Activated T-helper 1 cell treated with anti-CD3 and anti-CD28 coated beads, Interleukin-12 subunit alpha, Interleukin-12 subunit beta, Interleukin-2, Interleukin-4 antibody, amounts not matched to agents 30 ng/mL and 10 ng/mL and 1 ng/mL, durations not matched to agents 14 hours and 24 hours and 36 hours (primary cell): Measurements from ENCODE around the gene PROB1. TPM values are rescaled to one million over a fixed set of nuclear protein-coding genes. Genes with fewer than 3 reads are reported as not detected.
"Not testable (repeated sequence)": the region's sequence is repeated elsewhere in the genome, so short reads cannot be mapped to it uniquely, and the experiment has no call there.

Experiments used
- DNase-seq: peaks from one replicate; pipeline ENCODE4 v3.0.0; 2021; ENCODE audit warnings: low spot score
- H3K27ac Mint-ChIP-seq: one replicate; pipeline ENCODE4 v1.8.0; 2021; ENCODE audit warnings: mild to moderate bottlenecking, mixed read lengths
- H3K27me3 Mint-ChIP-seq: one replicate; pipeline ENCODE4 v1.8.0; 2022; ENCODE audit warnings: mild to moderate bottlenecking, moderate library complexity, mixed read lengths; ENCODE audit not compliant: insufficient read depth
- H3K36me3 Mint-ChIP-seq: one replicate; pipeline ENCODE4 v1.8.0; 2021; ENCODE audit warnings: low read depth, mixed read lengths
- H3K4me1 Mint-ChIP-seq: one replicate; pipeline ENCODE4 v1.8.0; 2021; ENCODE audit warnings: low read depth, mixed read lengths
- H3K4me3 Mint-ChIP-seq: one replicate; pipeline ENCODE4 v1.8.0; 2021; ENCODE audit warnings: mild to moderate bottlenecking, moderate library complexity, mixed read lengths
- H3K9me3 Mint-ChIP-seq: one replicate; pipeline ENCODE4 v1.8.0; 2021; ENCODE audit warnings: mixed read lengths
- intact Hi-C: fragments of 100-400 bp; cut with micrococcal nuclease; formaldehyde crosslinking; loops from one replicate; pipeline ENCODE4 v1.15.1; 2024
- total RNA-seq: library from RNA; stranded (reverse); gene quantifications from 2 replicates; pipeline ENCODE4 v1.2.3, GENCODE V29; 2022

PROB1 gene
- total RNA-seq, 1 donor from 2014 or later: 9.3 TPM

- DNase-seq: no peak
- Mint-ChIP-seq H3K4me3 (peak overlapping the region; percentile 77), H3K4me1 (peaks cover 82% of the 10 kb centered on the region), H3K9me3 (no peaks in the 10 kb centered on the region), H3K36me3 (peaks cover 10% of the 10 kb centered on the region), H3K27ac (peak overlapping the region; percentile 66), H3K27me3 (no peaks in the 10 kb centered on the region)
- intact Hi-C loops: no loop called here
Observed at GRCh38 chr5:139387611-139388197, 7.2 kb downstream of the PROB1 start.

GRCh38 chr5:139386956-139387355, 7.9 kb downstream of the PROB1 start:
- H3K4me3 Mint-ChIP-seq, DNase-seq, intact Hi-C loops, H3K27me3 Mint-ChIP-seq, H3K9me3 Mint-ChIP-seq: not testable (repeated sequence)
- H3K27ac Mint-ChIP-seq: peak overlapping the region; percentile 67
- H3K36me3 Mint-ChIP-seq: peaks cover 10% of the 10 kb centered on the region
- H3K4me1 Mint-ChIP-seq: peaks cover 82% of the 10 kb centered on the region

- peaks cover 73% of the 10 kb centered on the region for H3K4me1 Mint-ChIP-seq
- no peaks in the 10 kb centered on the region for H3K27me3 Mint-ChIP-seq
- H3K36me3 Mint-ChIP-seq: peaks cover 6% of the 10 kb centered on the region
- no peak overlapping the region for H3K4me3 Mint-ChIP-seq
- H3K27ac Mint-ChIP-seq: peak overlapping the region; percentile 86
- H3K9me3 Mint-ChIP-seq: no peaks in the 10 kb centered on the region
- DNase-seq: no peak
- intact Hi-C loops: no loop called here
Observed at GRCh38 chr5:139386050-139386438, 8.9 kb downstream of the PROB1 start.

- peaks cover 6% of the 10 kb centered on the region for H3K36me3 Mint-ChIP-seq
- H3K9me3 Mint-ChIP-seq: no peaks in the 10 kb centered on the region
- peaks cover 66% of the 10 kb centered on the region for H3K4me1 Mint-ChIP-seq
- no peaks in the 10 kb centered on the region for H3K27me3 Mint-ChIP-seq
- no peak for DNase-seq
- peak overlapping the region; percentile 68 for H3K4me3 Mint-ChIP-seq
- H3K27ac Mint-ChIP-seq: peak overlapping the region; percentile 86
- intact Hi-C loops: loop anchor here (2.0 kb wide), 1 partner anchor 15 kb away; no protein-coding TSS in a partner anchor
Observed at GRCh38 chr5:139385061-139386049, 9.5 kb downstream of the PROB1 start.

- H3K4me1 Mint-ChIP-seq: peaks cover 58% of the 10 kb centered on the region
- peaks cover 6% of the 10 kb centered on the region for H3K36me3 Mint-ChIP-seq
- no peak for DNase-seq
- no peaks in the 10 kb centered on the region for H3K27me3 Mint-ChIP-seq
- H3K9me3 Mint-ChIP-seq: no peaks in the 10 kb centered on the region
- peak overlapping the region; percentile 68 for H3K4me3 Mint-ChIP-seq
- intact Hi-C loops: loop anchor here (2.0 kb wide), 1 partner anchor 14 kb away; no protein-coding TSS in a partner anchor
- H3K27ac Mint-ChIP-seq: peak overlapping the region; percentile 86
Observed at GRCh38 chr5:139384591-139385051, 10.3 kb downstream of the PROB1 start.

GRCh38 chr5:139383993-139384590, 10.8 kb downstream of the PROB1 start:
- DNase-seq: no peak
- Mint-ChIP-seq H3K36me3 (peaks cover 3% of the 10 kb centered on the region), H3K27me3 (no peaks in the 10 kb centered on the region), H3K4me1 (peaks cover 53% of the 10 kb centered on the region), H3K9me3 (no peaks in the 10 kb centered on the region), H3K4me3 (peak overlapping the region; percentile 1), H3K27ac (peak overlapping the region; percentile 86)
- intact Hi-C loops: loop anchor here (2.0 kb wide), 1 partner anchor 13 kb away; no protein-coding TSS in a partner anchor

GRCh38 chr5:139383275-139383992, 11.5 kb downstream of the PROB1 start, which contains the start of gene SLC23A1:
Gene SLC23A1, minus strand, starts transcription at chr5:139383297. Its CDS starts 44 bp downstream, at chr5:139383253.
- no peak for DNase-seq
- Mint-ChIP-seq H3K27me3 (no peaks in the 10 kb centered on the region), H3K4me3 (no peak within 1 kb of the TSS), H3K4me1 (peaks cover 50% of the 10 kb centered on the region), H3K9me3 (no peaks in the 10 kb centered on the region), H3K27ac (peak within 1 kb of the TSS; percentile 55), H3K36me3 (peaks cover 3% of the 10 kb centered on the region)
- intact Hi-C loops: no loop called here

- Mint-ChIP-seq H3K36me3 (no peaks in the 10 kb centered on the region), H3K27me3 (no peaks in the 10 kb centered on the region), H3K4me1 (peaks cover 44% of the 10 kb centered on the region), H3K4me3 (no peak overlapping the region), H3K9me3 (no peaks in the 10 kb centered on the region), H3K27ac (no peak overlapping the region)
- intact Hi-C loops: no loop called here
- DNase-seq: no peak
Observed at GRCh38 chr5:139382807-139383206, 12.1 kb downstream of the PROB1 start.

- Mint-ChIP-seq H3K27me3 (no peaks in the 10 kb centered on the region), H3K4me1 (peaks cover 40% of the 10 kb centered on the region), H3K36me3 (peaks cover 4% of the 10 kb centered on the region), H3K27ac (no peak overlapping the region), H3K9me3 (no peaks in the 10 kb centered on the region), H3K4me3 (no peak overlapping the region)
- DNase-seq: no peak
- intact Hi-C loops: no loop called here
Observed at GRCh38 chr5:139381837-139382761, 12.8 kb downstream of the PROB1 start.

GRCh38 chr5:139379626-139380449, 15.1 kb downstream of the PROB1 start:
- no peaks in the 10 kb centered on the region for H3K27me3 Mint-ChIP-seq
- DNase-seq: no peak
- no peak overlapping the region for H3K4me3 Mint-ChIP-seq
- intact Hi-C loops: loop anchor here (10.0 kb wide), 1 partner anchor 555 kb away; no protein-coding TSS in a partner anchor
- H3K9me3 Mint-ChIP-seq: no peaks in the 10 kb centered on the region
- peaks cover 17% of the 10 kb centered on the region for H3K4me1 Mint-ChIP-seq
- peaks cover 4% of the 10 kb centered on the region for H3K36me3 Mint-ChIP-seq
- H3K27ac Mint-ChIP-seq: peak overlapping the region; percentile 1

GRCh38 chr5:139378941-139379361, 16.0 kb downstream of the PROB1 start:
- intact Hi-C loops: loop anchor here (10.0 kb wide), 1 partner anchor 554 kb away; no protein-coding TSS in a partner anchor
- Mint-ChIP-seq H3K9me3 (no peaks in the 10 kb centered on the region), H3K27ac (peak overlapping the region; percentile 1), H3K27me3 (no peaks in the 10 kb centered on the region), H3K4me1 (peaks cover 8% of the 10 kb centered on the region), H3K36me3 (peaks cover 5% of the 10 kb centered on the region), H3K4me3 (no peak overlapping the region)
- DNase-seq: no peak
